Measurements from ENCODE around the gene RALGAPA2.

The RALGAPA2 gene

DNA sequence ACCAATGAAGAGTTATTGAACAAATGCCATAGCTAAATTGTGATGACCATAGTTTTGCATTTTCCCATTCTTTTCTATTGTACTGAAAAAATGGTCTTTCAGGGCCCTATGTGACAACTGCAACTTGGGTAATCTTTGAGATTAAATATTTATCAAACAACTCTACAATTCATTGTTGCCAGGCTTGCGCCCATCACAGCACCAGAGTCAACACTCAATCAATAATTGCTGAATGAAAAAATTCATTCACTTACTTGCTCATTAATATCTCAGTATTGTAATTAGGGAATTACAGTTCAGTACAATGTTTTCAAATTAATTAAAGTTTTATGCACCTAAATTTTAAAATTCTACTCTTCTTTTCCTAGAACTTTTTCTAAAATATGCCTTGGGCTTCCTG lies 7.7 kb upstream of the RALGAPA2 start:
- no peak for DNase-seq

DNA sequence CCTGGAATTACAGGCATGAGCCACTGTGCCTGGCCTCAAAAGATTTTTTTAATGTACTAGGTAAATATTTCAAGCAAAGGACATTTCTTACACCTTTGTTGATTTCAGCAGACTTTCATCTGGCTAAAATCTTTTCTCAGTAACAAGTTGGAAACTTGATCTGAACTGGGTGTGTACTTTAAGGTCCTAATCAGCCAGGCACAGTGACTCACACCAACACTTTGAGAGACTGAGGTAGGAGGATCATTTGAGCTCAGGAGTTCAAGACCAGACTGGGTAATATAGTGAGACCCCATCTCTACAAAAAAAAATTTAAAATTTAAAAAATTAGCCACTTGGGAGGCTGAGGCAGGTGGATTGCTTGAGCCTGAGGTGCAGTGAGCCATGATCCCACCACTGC lies 7.0 kb upstream of the RALGAPA2 start:
- DNase-seq, result no peak

DNA sequence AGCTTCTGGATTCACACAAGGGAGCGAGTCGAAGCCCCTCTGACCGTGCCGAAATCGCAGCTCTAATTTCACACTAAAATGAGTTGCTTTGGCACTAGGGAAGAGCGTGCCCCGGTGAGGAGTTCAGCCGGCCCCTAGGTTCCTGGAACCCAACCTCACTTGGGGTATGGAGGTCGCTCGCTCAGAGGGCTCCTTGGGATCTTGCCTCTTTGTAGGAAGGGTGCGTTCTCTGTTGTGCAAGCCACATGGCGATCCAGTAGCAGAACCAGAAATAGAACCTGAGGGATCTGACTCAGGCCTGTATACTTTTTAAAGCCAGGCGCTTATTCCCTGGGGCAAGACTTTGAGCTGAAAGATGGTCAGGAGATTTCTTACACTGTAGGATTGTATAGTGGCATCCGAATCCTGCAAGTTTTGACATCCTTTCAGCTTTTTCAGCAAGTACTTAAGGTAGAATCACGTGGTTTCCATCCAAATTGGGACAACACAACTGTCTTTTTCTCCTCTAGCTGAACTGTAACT lies 861 bp upstream of the RALGAPA2 start:
- no peak for DNase-seq

DNA sequence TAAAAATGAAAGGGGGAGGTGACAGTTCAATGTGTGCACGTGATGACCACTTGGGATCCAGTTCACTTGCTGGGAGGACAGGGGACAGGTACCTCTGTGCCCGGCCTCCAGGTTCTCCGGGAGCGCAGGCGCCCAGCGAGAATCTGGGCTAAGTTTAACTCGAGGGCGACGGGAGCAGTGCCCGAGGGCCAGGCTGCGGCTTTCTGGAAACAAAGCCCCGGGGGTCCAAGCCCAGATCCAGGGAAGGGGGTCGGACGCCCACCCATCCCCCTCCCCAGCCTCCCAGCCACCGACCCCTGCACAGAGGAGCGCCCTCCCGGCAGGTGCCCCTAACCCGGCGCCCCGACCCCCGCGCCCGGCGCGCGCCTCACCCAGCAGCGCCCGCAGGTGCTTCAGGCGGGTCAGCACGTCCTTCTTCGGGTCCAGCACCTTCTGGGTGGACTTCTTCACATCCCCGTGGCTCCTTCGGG lies 405 bp downstream of the RALGAPA2 start:
- no peak for DNase-seq

DNA sequence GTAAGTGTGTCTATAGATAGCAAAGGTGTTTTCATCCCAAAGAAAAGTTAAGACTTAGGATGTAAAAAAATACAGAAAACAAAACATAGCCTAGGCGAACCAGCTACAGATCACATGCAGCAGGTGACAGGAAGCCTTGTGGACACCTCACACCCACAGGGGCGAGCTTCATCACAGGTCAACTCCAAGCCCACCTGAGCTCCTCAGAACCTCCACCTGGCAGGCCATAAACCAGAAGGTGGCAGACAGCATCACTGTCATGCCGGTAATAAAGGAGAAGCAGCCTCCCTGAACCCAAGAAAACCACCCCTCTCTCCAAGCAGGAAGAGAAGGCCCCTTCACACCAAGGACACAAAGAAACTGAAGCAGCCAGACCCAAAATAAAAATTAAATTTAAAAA lies 1.0 kb downstream of the RALGAPA2 start:
- DNase-seq, result no peak

DNA sequence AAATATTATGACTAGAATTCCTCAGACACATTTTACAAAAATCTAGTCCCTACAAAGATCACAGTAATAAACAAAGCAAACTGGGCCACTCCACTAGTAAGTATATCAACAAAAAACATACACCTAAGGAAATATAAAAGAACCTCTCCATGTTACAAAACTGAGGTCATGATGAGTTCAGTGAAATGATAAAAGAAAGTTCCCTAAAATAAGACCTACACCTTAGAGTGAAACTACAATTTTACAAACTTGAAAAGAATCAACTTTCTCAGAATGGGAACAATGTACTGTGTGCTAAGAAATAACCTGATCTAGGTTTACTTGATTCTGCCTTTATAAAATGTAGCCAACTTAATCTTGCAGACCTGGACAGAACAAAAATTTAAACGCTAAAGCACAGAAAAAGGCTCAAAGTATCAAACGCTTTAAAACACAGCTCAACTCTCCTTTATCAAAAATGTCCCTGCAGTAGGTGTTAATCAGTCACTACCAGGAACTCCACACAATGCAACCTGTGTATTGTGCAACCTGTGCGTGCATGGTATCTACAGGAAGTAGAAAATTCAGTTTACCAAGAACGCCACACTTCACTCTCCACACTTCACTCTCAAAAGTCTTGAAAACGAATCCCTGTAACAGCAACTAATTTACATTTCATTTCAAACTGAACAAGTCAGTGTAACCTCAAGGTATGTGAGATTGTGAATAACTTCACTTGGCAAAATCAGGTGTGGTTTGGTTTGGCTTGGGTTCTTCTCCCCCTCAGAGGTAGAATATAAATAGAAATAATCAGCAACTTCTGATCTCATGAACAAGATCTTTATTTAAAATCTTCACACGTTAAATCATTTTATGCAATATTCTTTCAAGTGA lies 1.8 kb downstream of the RALGAPA2 start:
- DNase-seq, result no peak

GRCh38 chr20:20709887-20710286 lies 2.6 kb downstream of the RALGAPA2 start:
- no peak for DNase-seq

- no peak for DNase-seq
Measured at GRCh38 chr20:20706285-20706684, 6.2 kb downstream of the RALGAPA2 start.

GRCh38 chr20:20702330-20703245 lies 9.9 kb downstream of the RALGAPA2 start:
- no peak for DNase-seq

- DNase-seq, result no peak
Measured at GRCh38 chr20:20699917-20700316, 12.5 kb downstream of the RALGAPA2 start.

DNA sequence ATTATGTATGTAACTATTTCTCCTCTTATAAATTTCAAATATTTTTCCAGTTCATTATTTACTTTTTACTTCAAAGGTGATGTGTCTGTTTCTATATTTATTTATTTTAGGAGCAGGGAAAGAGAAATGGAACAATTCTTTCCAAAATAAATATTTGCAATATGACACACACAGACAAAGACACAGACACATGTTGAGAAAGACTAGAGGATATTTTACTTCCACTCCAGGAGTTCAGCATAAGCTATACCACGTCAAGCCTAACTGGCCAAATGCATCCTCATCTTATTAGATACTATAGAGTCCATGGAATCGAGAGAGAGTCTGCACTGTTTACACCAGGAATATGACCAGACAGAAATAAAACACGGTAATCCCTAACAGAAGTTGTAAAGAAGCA lies 13.3 kb downstream of the RALGAPA2 start:
- no peak for DNase-seq

DNA sequence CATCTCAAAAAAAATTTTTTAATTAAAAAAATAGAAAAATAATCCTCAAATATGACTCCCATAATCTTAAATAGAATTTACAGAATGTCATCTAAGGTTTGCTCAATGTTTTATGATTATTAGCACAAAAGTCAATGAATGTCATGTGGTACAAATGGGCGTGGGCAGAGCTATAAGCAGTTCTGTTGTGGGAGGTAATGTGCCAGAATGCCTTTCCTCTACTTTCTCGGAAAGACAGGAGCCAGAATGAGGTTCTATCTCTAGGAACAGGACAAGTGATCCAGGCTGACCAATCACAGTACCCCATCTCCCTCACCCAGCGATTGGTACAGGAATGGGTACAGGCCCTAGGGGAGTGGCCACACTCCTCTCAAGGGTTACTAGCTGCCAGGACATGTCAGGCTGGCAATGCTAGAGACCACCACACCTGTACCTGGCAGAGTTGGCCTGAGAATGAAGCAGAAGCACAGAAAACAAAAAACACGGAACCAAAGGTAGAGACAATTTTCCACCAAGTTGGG lies 15.1 kb downstream of the RALGAPA2 start:
- DNase-seq, result no peak

- DNase-seq, result no peak
Measured at GRCh38 chr20:20695250-20695816, 17.1 kb downstream of the RALGAPA2 start.

DNA sequence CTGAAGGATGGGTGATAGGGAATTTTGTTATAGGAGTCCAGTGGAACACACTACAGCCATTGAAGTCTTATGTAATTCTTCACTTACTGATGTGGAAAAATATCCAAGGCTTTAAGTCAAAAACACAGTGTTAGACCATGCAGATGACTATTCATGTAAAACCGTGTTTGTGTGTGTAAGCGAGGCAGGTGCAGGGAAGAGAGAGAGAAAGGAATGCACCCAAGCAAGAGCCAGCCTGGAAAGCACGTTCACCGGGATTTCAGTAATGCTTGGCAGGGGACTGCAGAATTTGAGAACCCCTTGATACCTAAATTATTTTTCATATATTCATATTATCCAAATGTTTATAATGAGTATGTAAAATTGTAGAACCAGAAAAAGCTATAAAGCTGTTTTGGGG lies 17.9 kb downstream of the RALGAPA2 start:
- DNase-seq, result no peak

DNA sequence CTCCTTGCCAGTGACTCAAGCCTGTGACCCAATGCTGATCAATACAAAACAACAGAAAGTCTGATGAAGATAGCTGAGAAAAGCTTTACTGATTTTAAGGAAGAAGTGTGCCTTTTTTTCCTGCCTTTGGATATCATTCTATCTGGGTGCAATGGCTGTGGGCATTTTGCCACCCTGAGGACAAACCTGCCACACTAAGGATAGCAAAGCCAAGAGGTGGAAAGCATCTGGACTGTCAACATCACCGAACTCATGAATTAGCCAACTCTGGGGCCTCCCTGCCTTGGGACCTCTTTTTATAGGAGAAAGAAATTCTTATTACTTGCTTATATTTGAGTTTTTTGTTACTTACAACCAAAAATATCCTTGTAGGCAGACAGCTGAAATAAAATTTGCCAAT lies 19.9 kb downstream of the RALGAPA2 start:
- DNase-seq, result no peak

DNA sequence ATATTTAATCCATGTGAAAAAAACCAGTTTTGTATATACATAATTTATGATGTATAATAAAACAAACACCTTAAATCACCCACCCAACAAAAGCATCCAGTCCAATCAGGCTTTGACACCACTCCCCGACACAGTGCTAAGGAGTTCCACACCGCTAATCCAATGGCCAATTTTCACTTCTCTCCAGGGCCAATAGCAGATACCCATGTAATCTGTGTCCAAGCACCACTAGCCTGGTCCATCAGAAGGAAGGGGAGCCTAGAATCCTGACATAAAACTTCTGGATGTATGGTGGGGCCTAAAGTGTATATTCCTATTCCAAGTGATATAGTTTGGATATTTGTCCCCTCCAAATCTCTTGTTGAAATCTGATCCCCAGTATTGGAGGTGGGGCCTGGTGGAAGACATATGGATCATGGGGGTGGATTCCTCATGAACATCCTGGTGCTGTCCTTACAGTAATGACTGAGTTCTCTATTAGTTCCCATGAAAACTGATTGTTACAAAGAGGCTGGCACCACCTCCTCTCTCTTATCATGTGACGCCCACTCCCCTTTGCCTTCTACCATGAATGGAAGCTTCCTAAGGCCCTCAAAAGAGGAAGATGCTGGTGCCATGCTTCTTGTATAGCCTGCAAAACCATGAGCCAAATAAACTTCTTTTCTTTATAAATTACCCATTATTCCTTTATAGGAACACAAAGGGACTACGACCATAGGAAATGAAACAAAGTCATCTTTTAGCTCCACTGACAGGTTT lies 20.8 kb downstream of the RALGAPA2 start:
- no peak for DNase-seq

- no peak for DNase-seq
Measured at GRCh38 chr20:20690676-20691476, 21.6 kb downstream of the RALGAPA2 start.

DNA sequence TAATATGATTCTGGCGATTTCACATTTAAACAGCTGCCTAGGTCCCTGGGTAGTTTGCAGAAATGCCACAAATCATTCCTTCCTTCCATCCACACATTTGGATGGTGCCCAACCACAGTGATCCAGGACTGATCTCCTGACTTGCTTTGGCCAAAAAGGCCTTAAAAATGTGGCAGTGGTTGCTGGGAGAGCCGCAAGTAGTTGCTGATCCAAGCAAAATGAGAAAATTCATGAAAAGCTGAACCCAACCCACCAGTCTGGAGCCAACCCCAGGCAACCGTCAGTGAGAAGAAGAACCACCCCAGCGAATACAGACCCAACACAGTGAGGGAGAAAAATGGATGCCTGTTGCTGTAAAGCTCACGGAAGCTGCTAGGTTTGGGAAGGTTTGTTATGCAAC lies 25.1 kb downstream of the RALGAPA2 start:
- DNase-seq, result no peak

GRCh38 chr20:20685635-20686034 lies 26.8 kb downstream of the RALGAPA2 start:
- no peak for DNase-seq

DNA sequence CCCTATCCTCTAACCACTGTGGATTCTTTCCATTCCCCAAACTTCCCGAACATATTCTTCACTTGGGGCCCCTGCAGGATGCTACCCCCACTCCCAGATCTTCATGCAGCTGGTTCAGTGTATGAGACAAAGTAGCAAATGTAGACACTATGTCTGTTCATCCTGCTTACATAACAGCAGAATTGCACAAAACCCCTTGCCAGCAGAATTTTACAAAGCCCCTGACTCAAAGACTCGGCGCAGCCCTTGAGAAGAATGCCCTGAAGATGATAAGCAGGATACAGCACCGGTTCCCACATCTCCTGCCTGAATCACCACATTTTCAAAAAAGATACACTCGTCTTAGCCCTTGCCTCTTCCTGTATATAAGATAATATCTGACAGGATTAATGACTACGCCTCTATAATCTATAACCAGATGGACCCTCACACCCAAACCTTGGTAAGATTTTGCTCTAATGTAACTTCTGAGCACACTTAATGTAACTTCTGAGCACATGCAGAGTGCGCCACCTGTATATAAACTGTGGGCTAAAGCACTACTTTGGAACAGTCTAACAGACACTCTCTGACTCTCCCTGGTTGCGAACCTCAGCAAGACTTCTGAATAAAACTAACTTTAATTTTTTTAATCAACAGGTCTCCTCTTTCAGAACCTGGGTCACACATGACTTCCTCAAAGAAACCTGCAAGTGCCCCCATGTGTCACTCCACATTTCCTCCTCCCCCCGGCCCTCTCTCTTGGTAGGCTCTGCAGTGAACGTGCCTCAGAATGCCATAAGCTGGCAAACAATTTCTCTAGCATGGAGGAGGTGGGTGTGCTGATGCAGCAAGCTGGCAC lies 28.7 kb downstream of the RALGAPA2 start:
- no peak for DNase-seq

Data from effector CD8-positive, alpha-beta T cell (primary cell).